Thyroid gland (tissue), 4 donors: ENCODE measurements around the gene ICAM5.

Experiments used
- CTCF ChIP-seq, 6 experiments: fragments of 200-600 bp in 3 of 6; fragments of 450-650 bp in 3 of 6; sonication (generic) in 3 of 6; IDR thresholded peaks; one replicate each; pipeline ENCODE4 v1.5.1; 2016 to 2019; ENCODE audit warnings: antibody characterized with exemption in 6 of 6, mild to moderate bottlenecking in 2 of 6, inconsistent platforms in 1 of 6, moderate library complexity in 1 of 6
- POLR2A ChIP-seq, 2 donors: fragments of 450-650 bp; IDR thresholded peaks; one replicate each; pipeline ENCODE4 v1.6.1; 2017; ENCODE audit warnings: antibody characterized with exemption in 2 of 2, mild to moderate bottlenecking in 2 of 2, moderate library complexity in 1 of 2

DNA sequence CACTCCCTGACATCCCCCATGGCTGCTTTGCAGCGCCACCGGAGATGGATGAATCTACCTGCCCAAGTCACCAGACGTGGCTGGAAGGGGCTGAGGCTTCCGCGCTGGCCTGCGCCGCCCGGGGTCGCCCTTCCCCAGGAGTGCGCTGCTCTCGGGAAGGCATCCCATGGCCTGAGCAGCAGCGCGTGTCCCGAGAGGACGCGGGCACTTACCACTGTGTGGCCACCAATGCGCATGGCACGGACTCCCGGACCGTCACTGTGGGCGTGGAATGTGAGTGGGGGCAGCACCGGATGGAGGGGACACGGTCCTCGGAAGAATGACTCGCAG is 4.6 kb downstream of the ICAM5 start:
- TF ChIP-seq CTCF (IDR thresholded peaks at IDR 0.05) (peak in 1 of 6 experiments; percentile 4), POLR2A (IDR thresholded peaks at IDR 0.05) (no peak)
